ENCODE results near the gene DCLRE1C.

GRCh38 chr10:14909101-14909500, 44.8 kb downstream of the DCLRE1C start:
- TF ChIP-seq CTCF (IDR thresholded peaks at IDR 0.05) = no peak
- TF ChIP-seq POLR2A (IDR thresholded peaks at IDR 0.05) = no peak
- TF ChIP-seq POLR2AphosphoS5 (IDR thresholded peaks at IDR 0.05; ENCODE audit: insufficient read depth in 1 of 2, low read depth in 1 of 2) = no peak
